HL-60 (cell line): ENCODE results near the gene SENP5.

Experiments
- POLR2AphosphoS5 ChIP-seq: IDR thresholded peaks from 2 replicates; pipeline ENCODE4 v1.6.1; 2012; ENCODE audit warnings: low read depth
- TF ChIP-seq, protein P1 (sequence below): IDR thresholded peaks from one replicate; pipeline ENCODE4 v1.5.1; 2011; ENCODE audit warnings: low read length, control low read depth, inconsistent platforms; ENCODE audit not compliant: insufficient read depth

DNA sequence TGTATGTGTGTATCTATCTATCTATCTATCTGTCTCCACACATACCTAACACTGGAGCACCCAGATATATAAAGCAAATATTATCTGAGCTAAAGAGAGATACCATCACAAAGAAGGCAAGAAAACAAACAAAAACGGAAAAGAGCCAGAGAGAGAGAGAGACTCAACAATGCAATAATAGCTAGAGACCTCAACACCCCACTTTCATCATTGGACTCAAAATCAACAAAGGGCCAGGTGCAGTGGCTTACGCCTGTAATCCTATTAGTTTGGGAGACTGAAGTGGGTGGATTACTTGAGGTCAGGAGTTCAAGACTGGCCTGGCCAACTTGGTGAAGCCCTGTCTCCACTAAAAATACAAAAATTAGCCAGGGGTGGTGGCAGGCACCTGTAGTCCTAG lies 51.2 kb downstream of the SENP5 start:
- TF ChIP-seq, protein P1, sequence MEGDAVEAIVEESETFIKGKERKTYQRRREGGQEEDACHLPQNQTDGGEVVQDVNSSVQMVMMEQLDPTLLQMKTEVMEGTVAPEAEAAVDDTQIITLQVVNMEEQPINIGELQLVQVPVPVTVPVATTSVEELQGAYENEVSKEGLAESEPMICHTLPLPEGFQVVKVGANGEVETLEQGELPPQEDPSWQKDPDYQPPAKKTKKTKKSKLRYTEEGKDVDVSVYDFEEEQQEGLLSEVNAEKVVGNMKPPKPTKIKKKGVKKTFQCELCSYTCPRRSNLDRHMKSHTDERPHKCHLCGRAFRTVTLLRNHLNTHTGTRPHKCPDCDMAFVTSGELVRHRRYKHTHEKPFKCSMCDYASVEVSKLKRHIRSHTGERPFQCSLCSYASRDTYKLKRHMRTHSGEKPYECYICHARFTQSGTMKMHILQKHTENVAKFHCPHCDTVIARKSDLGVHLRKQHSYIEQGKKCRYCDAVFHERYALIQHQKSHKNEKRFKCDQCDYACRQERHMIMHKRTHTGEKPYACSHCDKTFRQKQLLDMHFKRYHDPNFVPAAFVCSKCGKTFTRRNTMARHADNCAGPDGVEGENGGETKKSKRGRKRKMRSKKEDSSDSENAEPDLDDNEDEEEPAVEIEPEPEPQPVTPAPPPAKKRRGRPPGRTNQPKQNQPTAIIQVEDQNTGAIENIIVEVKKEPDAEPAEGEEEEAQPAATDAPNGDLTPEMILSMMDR, result no peak
- TF ChIP-seq POLR2AphosphoS5, result no peak
